ENCODE measurements around the gene PLCG2. TPM values are rescaled to one million over a fixed set of nuclear protein-coding genes. Genes with fewer than 3 reads are reported as not detected.
A peak's percentile ranks its signal among the peaks of the same experiment; 100 is the strongest.

PLCG2 gene
- total RNA-seq, 4 donors from 2014 or later = 30.5 to 243 (median 56.2) TPM

GRCh38 chr16:81902025-81902424 is 122.9 kb downstream of the PLCG2 start:
- H3K4me3 ChIP-seq = no peak overlapping the region
- H3K27me3 ChIP-seq = no peaks in the 10 kb centered on the region
- peak in 1 of 3 donors; percentile 22 for DNase-seq
- H3K36me3 ChIP-seq = peaks cover 0 to 12% (median 0%) of the 10 kb centered on the region in 3 donors
- no peaks in the 10 kb centered on the region for H3K4me1 ChIP-seq
- peak overlapping the region in 2 of 4 donors; percentile 10 to 23 for H3K27ac ChIP-seq
- TF ChIP-seq POLR2A (IDR thresholded peaks at IDR 0.05) = no peak
- H3K9me3 ChIP-seq = no peaks in the 10 kb centered on the region

- no peaks in the 10 kb centered on the region for H3K9me3 ChIP-seq
- H3K27ac ChIP-seq = no peak overlapping the region
- DNase-seq = peak in 1 of 3 donors; percentile 25
- H3K27me3 ChIP-seq = no peaks in the 10 kb centered on the region
- H3K4me1 ChIP-seq = no peaks in the 10 kb centered on the region
- H3K36me3 ChIP-seq = peaks cover 0 to 19% (median 0%) of the 10 kb centered on the region in 3 donors
- no peak overlapping the region for H3K4me3 ChIP-seq
- TF ChIP-seq POLR2A (IDR thresholded peaks at IDR 0.05) (no peak), CTCF (IDR thresholded peaks at IDR 0.05) (no peak)
These were observed 125.2 kb downstream of the PLCG2 start for GRCh38 chr16:81904320-81904719.

GRCh38 chr16:81905277-81905676 is 126.2 kb downstream of the PLCG2 start:
- TF ChIP-seq CTCF (IDR thresholded peaks at IDR 0.05) (no peak), POLR2A (IDR thresholded peaks at IDR 0.05) (no peak)
- no peaks in the 10 kb centered on the region for H3K4me1 ChIP-seq
- H3K27ac ChIP-seq = no peak overlapping the region
- no peak overlapping the region for H3K4me3 ChIP-seq
- peak in 1 of 3 donors; percentile 43 for DNase-seq
- H3K36me3 ChIP-seq = peaks cover 0 to 16% (median 0%) of the 10 kb centered on the region in 3 donors
- H3K27me3 ChIP-seq = no peaks in the 10 kb centered on the region
- no peaks in the 10 kb centered on the region for H3K9me3 ChIP-seq

GRCh38 chr16:81907681-81908080 is 128.6 kb downstream of the PLCG2 start:
- Histone ChIP-seq H3K27ac (no peak overlapping the region), H3K36me3 (peaks cover 0 to 15% (median 0%) of the 10 kb centered on the region in 3 donors), H3K9me3 (no peaks in the 10 kb centered on the region), H3K4me1 (no peaks in the 10 kb centered on the region), H3K27me3 (no peaks in the 10 kb centered on the region), H3K4me3 (no peak overlapping the region)
- TF ChIP-seq POLR2A (IDR thresholded peaks at IDR 0.05) (no peak), CTCF (IDR thresholded peaks at IDR 0.05) (no peak)
- DNase-seq = peak in 1 of 3 donors; percentile 38

- Histone ChIP-seq H3K9me3 (no peaks in the 10 kb centered on the region), H3K4me1 (no peaks in the 10 kb centered on the region), H3K36me3 (peaks cover 0 to 20% (median 0%) of the 10 kb centered on the region in 3 donors), H3K4me3 (no peak overlapping the region), H3K27me3 (no peaks in the 10 kb centered on the region), H3K27ac (no peak overlapping the region)
- peak in 1 of 3 donors; percentile 29 for DNase-seq
- TF ChIP-seq CTCF (IDR thresholded peaks at IDR 0.05) (no peak), POLR2A (IDR thresholded peaks at IDR 0.05) (no peak)
These were observed 129.6 kb downstream of the PLCG2 start for GRCh38 chr16:81908466-81909262.

- no peak overlapping the region for H3K27ac ChIP-seq
- TF ChIP-seq CTCF (IDR thresholded peaks at IDR 0.05) = no peak
- no peak for TF ChIP-seq POLR2A (IDR thresholded peaks at IDR 0.05)
- DNase-seq = no peak
- no peak overlapping the region for H3K4me3 ChIP-seq
- no peaks in the 10 kb centered on the region for H3K4me1 ChIP-seq
- no peaks in the 10 kb centered on the region for H3K27me3 ChIP-seq
- H3K36me3 ChIP-seq = peaks cover 0 to 20% (median 0%) of the 10 kb centered on the region in 3 donors
- H3K9me3 ChIP-seq = no peaks in the 10 kb centered on the region
These were observed 131.3 kb downstream of the PLCG2 start for GRCh38 chr16:81910366-81910885.

Measured in Peyer's patch (tissue), 4 donors.